Body of pancreas (tissue), 4 donors: ENCODE measurements around the gene C1orf74.

Experiments
- POLR2A ChIP-seq, 3 donors: fragments of 450-650 bp; IDR thresholded peaks; one replicate each; pipeline ENCODE4 v1.6.1; 2016; ENCODE audit warnings: antibody characterized with exemption in 3 of 3, mild to moderate bottlenecking in 2 of 3
- TF ChIP-seq, protein P1 (sequence below), 7 experiments: fragments of 450-650 bp in 4 of 7; fragments of 200-600 bp in 3 of 7; sonication (generic) in 3 of 7; IDR thresholded peaks; one replicate each; pipeline ENCODE4 v1.5.1; 2016 to 2019; ENCODE audit warnings: antibody characterized with exemption in 7 of 7

DNA sequence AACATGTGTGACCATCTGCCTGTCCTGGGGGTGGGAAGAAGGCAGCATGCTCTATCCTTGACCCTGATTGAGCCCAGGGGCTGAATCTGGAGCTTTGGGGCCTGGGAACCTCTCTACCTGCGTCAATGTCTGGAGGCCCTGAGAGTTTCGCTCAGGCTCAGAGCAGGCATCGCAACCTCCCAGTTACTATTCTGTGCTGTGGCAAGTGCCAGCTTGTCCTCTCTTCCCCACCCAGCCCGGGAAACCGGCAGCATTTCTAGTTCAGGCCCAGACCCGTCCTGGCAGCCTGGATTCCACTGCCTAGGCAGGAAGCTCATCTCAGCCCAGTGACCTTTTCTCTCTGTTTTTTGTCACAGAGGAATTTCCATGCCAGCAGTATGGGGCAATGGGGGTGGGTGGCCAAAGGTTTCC is 31.6 kb upstream of the C1orf74 start:
- TF ChIP-seq, protein P1, sequence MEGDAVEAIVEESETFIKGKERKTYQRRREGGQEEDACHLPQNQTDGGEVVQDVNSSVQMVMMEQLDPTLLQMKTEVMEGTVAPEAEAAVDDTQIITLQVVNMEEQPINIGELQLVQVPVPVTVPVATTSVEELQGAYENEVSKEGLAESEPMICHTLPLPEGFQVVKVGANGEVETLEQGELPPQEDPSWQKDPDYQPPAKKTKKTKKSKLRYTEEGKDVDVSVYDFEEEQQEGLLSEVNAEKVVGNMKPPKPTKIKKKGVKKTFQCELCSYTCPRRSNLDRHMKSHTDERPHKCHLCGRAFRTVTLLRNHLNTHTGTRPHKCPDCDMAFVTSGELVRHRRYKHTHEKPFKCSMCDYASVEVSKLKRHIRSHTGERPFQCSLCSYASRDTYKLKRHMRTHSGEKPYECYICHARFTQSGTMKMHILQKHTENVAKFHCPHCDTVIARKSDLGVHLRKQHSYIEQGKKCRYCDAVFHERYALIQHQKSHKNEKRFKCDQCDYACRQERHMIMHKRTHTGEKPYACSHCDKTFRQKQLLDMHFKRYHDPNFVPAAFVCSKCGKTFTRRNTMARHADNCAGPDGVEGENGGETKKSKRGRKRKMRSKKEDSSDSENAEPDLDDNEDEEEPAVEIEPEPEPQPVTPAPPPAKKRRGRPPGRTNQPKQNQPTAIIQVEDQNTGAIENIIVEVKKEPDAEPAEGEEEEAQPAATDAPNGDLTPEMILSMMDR (IDR thresholded peaks at IDR 0.05): no peak
- no peak for TF ChIP-seq POLR2A (IDR thresholded peaks at IDR 0.05)
